GM12892 (cell line): ENCODE data around the gene TLNRD1.

Experiments used
- POLR2A ChIP-seq: IDR thresholded peaks from 2 replicates; pipeline ENCODE4 v1.6.1; 2011; ENCODE audit warnings: low read depth, low read length, control low read depth
- POLR2AphosphoS5 ChIP-seq: IDR thresholded peaks from 2 replicates; pipeline ENCODE4 v1.6.1; 2011; ENCODE audit warnings: low read depth, low read length, control low read depth
- TAF1 ChIP-seq: IDR thresholded peaks from 2 replicates; pipeline ENCODE4 v1.6.1; 2011; ENCODE audit warnings: low read depth, mild to moderate bottlenecking, control low read depth, low read length, borderline replicate concordance

DNA sequence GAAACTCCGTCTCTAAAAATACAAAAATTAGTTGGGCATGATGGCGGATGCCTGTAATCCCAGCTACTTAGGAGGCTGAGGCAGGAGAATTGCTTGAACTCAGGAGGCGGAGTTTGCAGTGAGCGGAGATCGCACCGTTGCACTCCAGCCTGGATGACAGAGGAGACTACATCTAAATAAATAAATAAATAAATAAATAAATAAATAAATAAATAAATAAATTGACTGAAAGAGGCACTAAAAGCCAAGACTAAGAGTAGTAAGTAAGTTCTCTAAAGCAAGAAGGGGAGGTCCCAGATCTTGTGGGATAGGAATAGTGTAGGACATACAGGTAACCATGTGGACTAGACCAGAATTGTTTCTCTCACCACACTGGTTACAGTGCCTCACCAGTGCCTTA is 40.0 kb downstream of the TLNRD1 start:
- TF ChIP-seq POLR2A (no peak), POLR2AphosphoS5 (no peak), TAF1 (no peak)
